Thyroid gland (tissue), 4 donors: ENCODE measurements around the gene RAE1. TPM values are rescaled to one million over a fixed set of nuclear protein-coding genes. Genes with fewer than 3 reads are reported as not detected.

Source experiments
- DNase-seq, 2 donors: peaks; one replicate each; pipeline ENCODE4 v3.0.0-alpha.2; 2019
- H3K27ac ChIP-seq, 3 donors: fragments of 200-600 bp; sonication (generic); 1 replicate in 2 of 3; 2 replicates in 1 of 3; pipeline ENCODE4 v1.5.1; 2016 to 2019; ENCODE audit warnings: mild to moderate bottlenecking in 1 of 3, moderate library complexity in 1 of 3
- H3K27me3 ChIP-seq: fragments of 200-600 bp; sonication (generic); one replicate; pipeline ENCODE4 v1.5.1; 2019
- H3K36me3 ChIP-seq, 2 donors: fragments of 200-600 bp; sonication (generic); one replicate each; pipeline ENCODE4 v1.5.1; 2016 to 2019
- H3K4me1 ChIP-seq, 2 donors: fragments of 200-600 bp; sonication (generic); one replicate each; pipeline ENCODE4 v1.5.1; 2017 to 2019
- H3K4me3 ChIP-seq, 3 donors: fragments of 200-600 bp; sonication (generic); replicated peaks in 1 of 3; 1 replicate in 2 of 3; 2 replicates in 1 of 3; pipeline ENCODE4 v1.5.1; 2016; ENCODE audit warnings: mild to moderate bottlenecking in 1 of 3
- H3K9me3 ChIP-seq: fragments of 200-600 bp; sonication (generic); one replicate; pipeline ENCODE4 v1.5.1; 2017
- CTCF ChIP-seq, 6 experiments: fragments of 200-600 bp in 3 of 6; fragments of 450-650 bp in 3 of 6; sonication (generic) in 3 of 6; IDR thresholded peaks; one replicate each; pipeline ENCODE4 v1.5.1; 2016 to 2019; ENCODE audit warnings: antibody characterized with exemption in 6 of 6, mild to moderate bottlenecking in 2 of 6, inconsistent platforms in 1 of 6, moderate library complexity in 1 of 6
- POLR2A ChIP-seq, 2 donors: fragments of 450-650 bp; IDR thresholded peaks; one replicate each; pipeline ENCODE4 v1.6.1; 2017; ENCODE audit warnings: antibody characterized with exemption in 2 of 2, mild to moderate bottlenecking in 2 of 2, moderate library complexity in 1 of 2
- WGBS, 2 donors: methylation state at CpG; one replicate each; pipeline ENCODE4 v1.1.5; 2017; 5-methylcytosine and 5-hydroxymethylcytosine counted together
- intact Hi-C: fragments of 100-400 bp; cut with DNase I; formaldehyde crosslinking; loops from one replicate; pipeline ENCODE4 v1.15.1; 2023
- total RNA-seq, 4 donors: library from RNA; depleted of rRNA; stranded (reverse); fragments of >200 nt; gene quantifications; one replicate each; pipeline ENCODE4 v1.2.3, GENCODE V29; 2016

Gene RAE1
- total RNA-seq, 4 donors from 2014 or later: 17.5 to 26.4 (median 22.3) TPM

GRCh38 chr20:57374931-57375651 lies 24.0 kb downstream of the RAE1 start:
- no peaks in the 10 kb centered on the region for H3K9me3 ChIP-seq
- H3K36me3 ChIP-seq: peaks cover 69 to 83% of the 10 kb centered on the region in 2 donors
- WGBS, 2 donors: 90 to 91% methylated on average over 14 of the region's 14 CpGs
- intact Hi-C loops: no loop called here
- H3K4me3 ChIP-seq: no peak overlapping the region
- TF ChIP-seq POLR2A (IDR thresholded peaks at IDR 0.05) (no peak), CTCF (IDR thresholded peaks at IDR 0.05) (no peak)
- no peaks in the 10 kb centered on the region for H3K4me1 ChIP-seq
- no peaks in the 10 kb centered on the region for H3K27me3 ChIP-seq
- no peak overlapping the region for H3K27ac ChIP-seq
- DNase-seq: no peak

- Histone ChIP-seq H3K4me3 (no peak overlapping the region), H3K36me3 (peaks cover 62 to 76% of the 10 kb centered on the region in 2 donors), H3K4me1 (no peaks in the 10 kb centered on the region), H3K27ac (no peak overlapping the region), H3K27me3 (no peaks in the 10 kb centered on the region), H3K9me3 (no peaks in the 10 kb centered on the region)
- TF ChIP-seq CTCF (IDR thresholded peaks at IDR 0.05) (no peak), POLR2A (IDR thresholded peaks at IDR 0.05) (no peak)
- WGBS, 2 donors: 91% methylated on average over 10 of the region's 10 CpGs
- no peak for DNase-seq
- intact Hi-C loops: no loop called here
Observed at GRCh38 chr20:57375652-57376230, 24.7 kb downstream of the RAE1 start.

GRCh38 chr20:57377350-57377749 lies 26.3 kb downstream of the RAE1 start:
- H3K27ac ChIP-seq: no peak overlapping the region
- H3K4me1 ChIP-seq: no peaks in the 10 kb centered on the region
- WGBS, 2 donors: 81 to 90% methylated on average over 13 of the region's 13 CpGs
- H3K36me3 ChIP-seq: peaks cover 48 to 61% of the 10 kb centered on the region in 2 donors
- H3K9me3 ChIP-seq: no peaks in the 10 kb centered on the region
- intact Hi-C loops: no loop called here
- TF ChIP-seq CTCF (IDR thresholded peaks at IDR 0.05): no peak
- no peak for TF ChIP-seq POLR2A (IDR thresholded peaks at IDR 0.05)
- DNase-seq: no peak
- H3K27me3 ChIP-seq: no peaks in the 10 kb centered on the region
- no peak overlapping the region for H3K4me3 ChIP-seq

GRCh38 chr20:57378107-57378506 lies 27.1 kb downstream of the RAE1 start:
- Histone ChIP-seq H3K27ac (no peak overlapping the region), H3K4me1 (no peaks in the 10 kb centered on the region), H3K36me3 (peaks cover 44 to 54% of the 10 kb centered on the region in 2 donors), H3K9me3 (no peaks in the 10 kb centered on the region), H3K27me3 (no peaks in the 10 kb centered on the region), H3K4me3 (no peak overlapping the region)
- DNase-seq: no peak
- 91 to 94% methylated on average over 16 of the region's 16 CpGs for WGBS, 2 donors
- no peak for TF ChIP-seq POLR2A (IDR thresholded peaks at IDR 0.05)
- TF ChIP-seq CTCF (IDR thresholded peaks at IDR 0.05): no peak
- intact Hi-C loops: no loop called here

- Histone ChIP-seq H3K4me1 (no peaks in the 10 kb centered on the region), H3K36me3 (peaks cover 38 to 47% of the 10 kb centered on the region in 2 donors), H3K27me3 (no peaks in the 10 kb centered on the region), H3K9me3 (no peaks in the 10 kb centered on the region), H3K4me3 (no peak overlapping the region), H3K27ac (no peak overlapping the region)
- 78 to 88% methylated on average over 4 of the region's 4 CpGs for WGBS, 2 donors
- TF ChIP-seq CTCF (IDR thresholded peaks at IDR 0.05): no peak
- no peak for TF ChIP-seq POLR2A (IDR thresholded peaks at IDR 0.05)
- intact Hi-C loops: no loop called here
- DNase-seq: no peak
Observed at GRCh38 chr20:57378646-57379262, 27.7 kb downstream of the RAE1 start.
